Body of pancreas (tissue), 4 donors: ENCODE results near the gene PTTG1IP. TPM values are rescaled to one million over a fixed set of nuclear protein-coding genes. Genes with fewer than 3 reads are reported as not detected.

ENCODE experiments used
- ATAC-seq: fragments of 150-250 bp; one replicate; pipeline ENCODE4 v1.9.1; 2016
- DNase-seq, 4 donors: peaks; one replicate each; pipeline ENCODE4 v3.0.0-alpha.2; 2019
- H3K27ac ChIP-seq, 4 donors: fragments of 200-600 bp; sonication (generic); 1 replicate in 3 of 4; 2 replicates in 1 of 4; pipeline versions ENCODE4 v1.5.1 to v1.6.1; 2016 to 2019; ENCODE audit warnings: mild to moderate bottlenecking in 1 of 4, mixed read lengths in 1 of 4, moderate library complexity in 1 of 4
- H3K27me3 ChIP-seq, 2 donors: fragments of 200-600 bp; sonication (generic); one replicate each; pipeline ENCODE4 v1.6.0; 2016; ENCODE audit warnings: mild to moderate bottlenecking in 1 of 2
- H3K36me3 ChIP-seq, 2 donors: fragments of 200-600 bp; sonication (generic); replicated peaks in 1 of 2; 2 replicates each; pipeline ENCODE4 v1.5.1; 2016; ENCODE audit warnings: low read depth in 2 of 2; ENCODE audit not compliant: insufficient read depth in 1 of 2
- H3K4me1 ChIP-seq: fragments of 200-600 bp; sonication (generic); one replicate; pipeline ENCODE4 v1.6.0; 2016
- H3K4me3 ChIP-seq, 2 donors: fragments of 200-600 bp; sonication (generic); 1 replicate in 1 of 2; 2 replicates in 1 of 2; pipeline ENCODE4 v1.5.1; 2016 to 2019
- H3K9me3 ChIP-seq, 3 donors: fragments of 200-600 bp; sonication (generic); 1 replicate in 2 of 3; 2 replicates in 1 of 3; pipeline ENCODE4 v1.5.1; 2016
- POLR2A ChIP-seq, 3 donors: fragments of 450-650 bp; IDR thresholded peaks; one replicate each; pipeline ENCODE4 v1.6.1; 2016; ENCODE audit warnings: antibody characterized with exemption in 3 of 3, mild to moderate bottlenecking in 2 of 3
- WGBS, 2 donors: methylation state at CpG; one replicate each; pipeline ENCODE4 v1.1.5; 2017; 5-methylcytosine and 5-hydroxymethylcytosine counted together
- intact Hi-C: fragments of 100-400 bp; cut with DNase I; formaldehyde crosslinking; loops from one replicate; pipeline ENCODE4 v1.15.1; 2023
- total RNA-seq, 2 donors: library from RNA; depleted of rRNA; stranded (reverse); fragments of >200 nt; gene quantifications; one replicate each; pipeline ENCODE4 v1.1.0, GENCODE V29; 2016
- TF ChIP-seq, protein P1 (sequence below), 7 experiments: fragments of 450-650 bp in 4 of 7; fragments of 200-600 bp in 3 of 7; sonication (generic) in 3 of 7; IDR thresholded peaks; one replicate each; pipeline ENCODE4 v1.5.1; 2016 to 2019; ENCODE audit warnings: antibody characterized with exemption in 7 of 7

PTTG1IP gene
- total RNA-seq, 2 donors from 2014 or later, result 71.5 to 106 TPM

DNA sequence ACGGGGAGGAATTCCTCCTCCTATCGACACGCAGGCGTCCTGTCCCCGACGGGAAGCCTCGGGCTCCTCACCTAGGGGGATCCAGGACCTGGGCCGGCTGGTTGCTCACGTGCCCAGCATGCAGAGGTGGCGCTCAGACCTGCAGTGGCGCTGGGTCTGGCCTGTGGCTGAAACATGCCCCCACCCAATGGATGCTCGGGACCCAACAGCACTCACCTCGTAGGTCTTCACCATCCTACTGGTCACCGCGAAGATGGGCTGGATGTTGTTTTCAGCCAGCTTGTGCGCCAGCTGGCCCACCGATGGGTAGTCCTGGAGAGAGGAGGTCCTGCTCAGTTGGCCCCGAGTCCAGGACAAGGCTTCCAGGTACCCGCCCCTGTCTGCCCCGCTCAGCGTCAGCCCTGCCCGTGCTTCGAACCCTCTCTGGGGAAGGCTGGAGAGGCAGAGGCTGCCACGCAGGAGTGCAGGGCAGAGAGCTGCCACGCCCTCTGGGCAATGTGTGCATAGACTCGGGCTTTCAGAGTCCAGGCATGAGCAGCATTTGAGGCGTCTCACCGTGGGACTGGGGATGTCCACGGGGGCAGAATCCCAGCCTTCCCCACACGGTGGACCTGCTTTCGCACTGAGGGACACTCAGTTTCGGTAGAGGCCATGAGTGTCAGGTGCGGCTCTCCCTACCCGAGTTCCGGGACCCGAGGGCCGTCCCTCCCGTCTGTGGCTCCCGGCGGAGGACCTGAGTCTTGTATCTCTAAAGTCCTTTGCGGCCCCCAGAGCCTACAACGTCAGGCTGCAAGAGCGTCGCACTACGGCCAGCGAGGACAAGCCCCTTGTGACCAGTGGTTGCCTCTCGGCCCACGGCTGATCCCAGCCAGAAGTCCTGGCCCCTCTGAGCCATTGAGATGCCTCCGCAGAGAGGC lies 25.6 kb upstream of the PTTG1IP start:
- Histone ChIP-seq H3K36me3 (no peaks in the 10 kb centered on the region), H3K9me3 (no peaks in the 10 kb centered on the region), H3K4me3 (no peak overlapping the region), H3K27me3 (no peaks in the 10 kb centered on the region), H3K4me1 (no peaks in the 10 kb centered on the region), H3K27ac (no peak overlapping the region)
- TF ChIP-seq, protein P1, sequence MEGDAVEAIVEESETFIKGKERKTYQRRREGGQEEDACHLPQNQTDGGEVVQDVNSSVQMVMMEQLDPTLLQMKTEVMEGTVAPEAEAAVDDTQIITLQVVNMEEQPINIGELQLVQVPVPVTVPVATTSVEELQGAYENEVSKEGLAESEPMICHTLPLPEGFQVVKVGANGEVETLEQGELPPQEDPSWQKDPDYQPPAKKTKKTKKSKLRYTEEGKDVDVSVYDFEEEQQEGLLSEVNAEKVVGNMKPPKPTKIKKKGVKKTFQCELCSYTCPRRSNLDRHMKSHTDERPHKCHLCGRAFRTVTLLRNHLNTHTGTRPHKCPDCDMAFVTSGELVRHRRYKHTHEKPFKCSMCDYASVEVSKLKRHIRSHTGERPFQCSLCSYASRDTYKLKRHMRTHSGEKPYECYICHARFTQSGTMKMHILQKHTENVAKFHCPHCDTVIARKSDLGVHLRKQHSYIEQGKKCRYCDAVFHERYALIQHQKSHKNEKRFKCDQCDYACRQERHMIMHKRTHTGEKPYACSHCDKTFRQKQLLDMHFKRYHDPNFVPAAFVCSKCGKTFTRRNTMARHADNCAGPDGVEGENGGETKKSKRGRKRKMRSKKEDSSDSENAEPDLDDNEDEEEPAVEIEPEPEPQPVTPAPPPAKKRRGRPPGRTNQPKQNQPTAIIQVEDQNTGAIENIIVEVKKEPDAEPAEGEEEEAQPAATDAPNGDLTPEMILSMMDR (IDR thresholded peaks at IDR 0.05), result no peak
- no peak for TF ChIP-seq POLR2A (IDR thresholded peaks at IDR 0.05)
- ATAC-seq (no peak), DNase-seq (no peak)
- WGBS, 2 donors, result 59 to 67% methylated on average over 7 to 45 of the region's 49 CpGs
- intact Hi-C loops, result no loop called here

DNA sequence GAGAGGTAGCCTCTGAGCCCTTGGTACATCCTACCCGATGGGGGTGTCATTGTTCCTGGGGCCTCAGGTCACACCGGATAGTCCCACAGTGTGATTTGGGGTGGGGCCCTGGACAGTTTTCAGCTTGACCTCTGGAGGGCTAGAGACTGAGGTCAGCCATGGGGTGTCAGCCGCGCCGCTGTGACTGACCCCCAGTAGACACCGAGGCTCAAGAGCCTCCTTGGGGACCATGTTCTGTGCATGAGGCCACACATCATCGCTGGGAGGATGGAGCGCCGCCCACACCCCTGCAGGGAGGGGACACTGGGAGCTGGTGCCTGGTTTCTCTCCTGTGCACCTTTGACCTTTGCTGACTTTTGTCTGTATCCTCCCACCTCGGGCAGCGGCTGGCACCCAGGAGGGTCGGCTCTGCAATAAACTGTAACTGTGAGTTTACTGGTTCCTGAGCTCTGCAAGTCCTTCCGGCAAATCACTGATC lies 24.6 kb upstream of the PTTG1IP start:
- Histone ChIP-seq H3K4me3 (no peak overlapping the region), H3K9me3 (no peaks in the 10 kb centered on the region), H3K27me3 (no peaks in the 10 kb centered on the region), H3K27ac (no peak overlapping the region), H3K36me3 (no peaks in the 10 kb centered on the region), H3K4me1 (no peaks in the 10 kb centered on the region)
- intact Hi-C loops, result no loop called here
- ATAC-seq (no peak), DNase-seq (no peak)
- WGBS, 2 donors, result 66 to 76% methylated on average over 2 to 11 of the region's 13 CpGs
- TF ChIP-seq POLR2A (IDR thresholded peaks at IDR 0.05), result no peak
- TF ChIP-seq, protein P1 (IDR thresholded peaks at IDR 0.05), result no peak

DNA sequence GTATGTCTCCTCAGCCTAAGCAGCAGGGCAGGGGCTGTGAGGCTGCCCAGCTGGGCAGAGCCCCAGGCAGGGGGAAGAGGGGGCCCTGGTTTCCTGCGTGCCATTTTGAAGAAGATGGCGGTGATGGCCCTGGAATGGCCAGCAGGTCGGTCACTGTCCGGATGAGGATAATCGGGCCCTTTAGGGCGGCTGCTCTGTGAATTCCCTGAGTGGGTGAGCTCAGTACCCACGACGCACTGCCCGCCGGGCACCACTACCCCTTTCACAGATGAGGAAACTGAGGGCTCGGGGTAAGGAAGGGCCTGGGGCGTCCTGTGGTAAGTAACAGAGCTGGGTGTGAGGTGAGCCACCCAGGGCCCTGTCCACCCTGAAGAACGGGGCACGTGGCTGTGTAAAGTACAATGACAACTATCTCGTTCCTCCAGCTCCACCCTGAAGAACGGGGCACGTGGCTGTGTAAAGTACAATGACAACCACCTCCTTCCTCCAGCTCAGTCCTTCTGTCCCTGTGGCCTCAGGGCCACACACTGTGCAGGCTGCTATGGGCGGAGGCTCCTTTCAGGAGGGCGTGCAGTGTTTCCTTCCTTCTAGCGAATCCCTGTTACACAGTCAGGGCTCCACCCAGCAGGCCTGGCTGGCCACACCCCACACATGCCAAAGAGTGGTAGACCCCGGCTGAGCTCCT lies 24.0 kb upstream of the PTTG1IP start:
- intact Hi-C loops, result no loop called here
- Histone ChIP-seq H3K27me3 (no peaks in the 10 kb centered on the region), H3K36me3 (no peaks in the 10 kb centered on the region), H3K27ac (no peak overlapping the region), H3K9me3 (no peaks in the 10 kb centered on the region), H3K4me1 (no peaks in the 10 kb centered on the region), H3K4me3 (no peak overlapping the region)
- TF ChIP-seq, protein P1 (IDR thresholded peaks at IDR 0.05), result no peak
- TF ChIP-seq POLR2A (IDR thresholded peaks at IDR 0.05), result no peak
- DNase-seq (no peak), ATAC-seq (no peak)
- 62 to 68% methylated on average over 5 to 21 of the region's 21 CpGs for WGBS, 2 donors

DNA sequence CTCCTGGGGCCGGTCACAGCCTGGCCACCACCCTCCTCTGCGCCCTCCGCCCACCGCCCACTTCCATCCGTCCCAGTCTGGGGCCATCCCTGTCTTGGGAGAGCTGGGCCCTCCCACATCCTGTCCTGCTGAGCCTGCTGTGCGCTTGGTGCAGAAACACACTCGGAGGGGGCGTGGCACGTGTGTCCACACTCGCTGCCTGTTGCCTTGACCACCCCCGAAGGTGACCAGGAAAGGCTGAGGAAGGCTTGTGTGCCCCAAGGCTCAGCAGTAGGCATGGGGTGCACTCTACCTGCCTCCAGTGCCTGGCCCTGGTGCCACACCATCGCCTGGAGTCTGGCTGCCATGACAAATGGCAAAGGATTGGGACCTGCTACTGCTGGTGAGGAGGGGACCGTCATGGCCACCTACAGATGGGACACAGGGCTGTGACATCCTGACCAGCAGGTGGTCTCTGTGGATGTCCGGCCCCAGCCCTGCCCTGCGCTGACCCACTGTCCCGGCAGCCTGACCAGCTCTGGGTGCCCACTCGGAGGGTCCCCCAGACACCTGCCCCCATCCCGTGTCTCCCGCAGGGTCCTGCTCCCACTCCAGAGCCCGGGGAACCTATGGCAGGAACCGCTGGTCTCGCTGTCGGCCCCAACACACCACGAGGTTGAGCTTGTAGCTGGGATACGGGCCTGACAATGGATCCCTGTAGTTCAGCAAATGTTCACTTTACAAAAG lies 23.2 kb upstream of the PTTG1IP start:
- no peak overlapping the region for H3K27ac ChIP-seq
- H3K9me3 ChIP-seq, result no peaks in the 10 kb centered on the region
- H3K36me3 ChIP-seq, result no peaks in the 10 kb centered on the region
- no peak overlapping the region for H3K4me3 ChIP-seq
- DNase-seq (no peak), ATAC-seq (no peak)
- H3K4me1 ChIP-seq, result no peaks in the 10 kb centered on the region
- intact Hi-C loops, result no loop called here
- 65 to 69% methylated on average over 8 to 23 of the region's 25 CpGs for WGBS, 2 donors
- TF ChIP-seq, protein P1 (IDR thresholded peaks at IDR 0.05), result no peak
- TF ChIP-seq POLR2A (IDR thresholded peaks at IDR 0.05), result no peak
- H3K27me3 ChIP-seq, result no peaks in the 10 kb centered on the region
